GM21360 (cell line): ENCODE data around the gene OSBP2.

Experiments used
- ATAC-seq: cut with Tn5 transposase; IDR thresholded peaks from one replicate; pipeline ENCODE4 v1.9.1; 2021; ENCODE audit warnings: mild to moderate bottlenecking, moderate library complexity; ENCODE audit not compliant: unreplicated experiment

The OSBP2 gene

GRCh38 chr22:30806391-30806861 lies 111.8 kb downstream of the OSBP2 start:
- no peak for ATAC-seq

- ATAC-seq = no peak
Observed at GRCh38 chr22:30809086-30809485, 114.4 kb downstream of the OSBP2 start.

GRCh38 chr22:30810105-30810504 lies 115.4 kb downstream of the OSBP2 start:
- ATAC-seq = no peak

GRCh38 chr22:30813936-30814335 lies 119.3 kb downstream of the OSBP2 start:
- ATAC-seq = no peak

GRCh38 chr22:30816413-30816812 lies 121.7 kb downstream of the OSBP2 start:
- no peak for ATAC-seq

- ATAC-seq = no peak
Observed at GRCh38 chr22:30821381-30821780, 126.7 kb downstream of the OSBP2 start.

GRCh38 chr22:30821863-30822215 lies 127.2 kb downstream of the OSBP2 start:
- ATAC-seq = no peak

GRCh38 chr22:30822216-30823014 lies 127.7 kb downstream of the OSBP2 start:
- ATAC-seq = no peak

- no peak for ATAC-seq
Observed at GRCh38 chr22:30823015-30823370, 128.3 kb downstream of the OSBP2 start.

- ATAC-seq = no peak
Observed at GRCh38 chr22:30824096-30824495, 129.4 kb downstream of the OSBP2 start.

- ATAC-seq = no peak
Observed at GRCh38 chr22:30824711-30825110, 130.0 kb downstream of the OSBP2 start.

- no peak for ATAC-seq
Observed at GRCh38 chr22:30825711-30826505, 131.2 kb downstream of the OSBP2 start.

GRCh38 chr22:30826670-30827355 lies 132.1 kb downstream of the OSBP2 start:
- no peak for ATAC-seq

- ATAC-seq = no peak
Observed at GRCh38 chr22:30827646-30828045, 133.0 kb downstream of the OSBP2 start.

- ATAC-seq = no peak
Observed at GRCh38 chr22:30828187-30829155, 133.8 kb downstream of the OSBP2 start.

GRCh38 chr22:30829901-30830550 lies 135.4 kb downstream of the OSBP2 start:
- no peak for ATAC-seq

GRCh38 chr22:30830907-30831306 lies 136.2 kb downstream of the OSBP2 start:
- ATAC-seq = no peak

GRCh38 chr22:30832407-30832987 lies 137.8 kb downstream of the OSBP2 start:
- no peak for ATAC-seq

GRCh38 chr22:30833322-30833721 lies 138.6 kb downstream of the OSBP2 start:
- ATAC-seq = no peak

- no peak for ATAC-seq
Observed at GRCh38 chr22:30837531-30837930, 142.9 kb downstream of the OSBP2 start.
